ENCODE measurements around the gene SLC6A7.

Gene SLC6A7

DNA sequence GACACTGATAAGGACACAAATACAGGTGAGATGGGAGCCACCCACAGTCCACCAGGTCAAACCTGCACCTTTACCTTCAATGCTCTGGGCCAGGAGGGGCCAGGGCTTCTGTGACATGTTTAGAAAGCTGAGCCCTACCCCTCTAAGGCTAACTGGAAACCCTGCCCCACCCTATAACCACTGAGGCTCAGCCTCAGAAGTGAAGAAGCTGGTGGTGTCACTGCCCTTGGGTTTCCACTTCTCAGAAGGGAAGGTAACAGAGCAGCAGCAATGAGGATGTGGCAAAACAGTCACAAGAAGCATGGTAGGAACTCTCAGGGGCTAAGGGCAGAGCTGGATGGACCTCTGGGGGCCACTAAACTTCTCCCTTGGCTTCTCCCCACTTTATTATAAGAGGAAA lies 40.2 kb upstream of the SLC6A7 start:
- H3K4me3 Mint-ChIP-seq: no peak overlapping the region
- no peak overlapping the region for H3K27ac Mint-ChIP-seq
- no peaks in the 10 kb centered on the region for H3K9me3 Mint-ChIP-seq
- DNase-seq (no peak), ATAC-seq (replicated peaks) (no peak)
- peaks cover 0 to 10% of the 10 kb centered on the region in 2 donors for H3K27me3 Mint-ChIP-seq
- peaks cover 0 to 4% of the 10 kb centered on the region in 2 donors for H3K36me3 Mint-ChIP-seq
- peaks cover 13 to 24% of the 10 kb centered on the region in 2 donors for H3K4me1 Mint-ChIP-seq

DNA sequence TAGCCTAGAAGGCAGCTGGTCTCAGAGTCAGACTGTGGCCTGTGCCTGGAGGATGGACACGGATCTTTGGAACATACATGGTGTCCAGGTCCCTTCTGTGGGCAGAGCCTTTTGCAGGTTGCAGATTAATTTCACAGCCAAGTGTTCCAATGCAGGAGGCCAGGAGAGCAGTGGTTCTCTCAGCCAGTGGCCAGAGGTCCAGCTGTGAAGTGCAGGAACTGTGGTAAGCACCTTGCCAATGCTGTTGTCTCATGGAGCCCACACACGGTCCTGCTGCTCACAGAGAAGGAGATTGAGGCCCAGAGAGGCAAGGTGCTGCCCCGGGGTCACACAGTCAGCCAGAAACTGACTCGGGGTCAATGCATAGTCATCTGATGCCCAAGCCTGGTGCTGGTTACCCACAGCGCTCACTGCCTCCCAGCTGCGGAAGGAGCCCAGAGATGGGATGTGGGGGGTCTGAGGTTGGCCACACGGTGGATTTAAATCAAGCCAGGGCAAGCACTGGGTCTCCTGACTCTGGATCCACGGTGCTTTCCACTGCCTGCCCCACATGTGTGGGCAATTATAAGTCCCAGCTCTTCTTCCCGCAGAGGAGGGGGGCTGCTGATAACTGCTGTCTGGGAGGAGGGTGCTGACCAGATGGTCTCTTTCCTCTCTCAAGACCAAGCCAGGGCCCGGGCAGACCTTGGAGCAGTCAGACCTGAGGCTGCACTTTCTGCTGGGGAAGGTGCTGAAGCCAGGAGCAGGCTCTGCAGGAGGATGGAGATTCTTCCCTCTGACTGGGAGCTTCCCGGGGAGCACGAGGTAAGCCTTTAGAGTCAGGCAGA lies 37.0 kb upstream of the SLC6A7 start:
- peaks cover 0 to 4% of the 10 kb centered on the region in 2 donors for H3K36me3 Mint-ChIP-seq
- ATAC-seq (replicated peaks) (no peak), DNase-seq (no peak)
- peaks cover 0 to 19% of the 10 kb centered on the region in 2 donors for H3K27me3 Mint-ChIP-seq
- H3K27ac Mint-ChIP-seq: no peak overlapping the region
- H3K4me1 Mint-ChIP-seq: peaks cover 22 to 32% of the 10 kb centered on the region in 2 donors
- H3K9me3 Mint-ChIP-seq: no peaks in the 10 kb centered on the region
- no peak overlapping the region for H3K4me3 Mint-ChIP-seq

GRCh38 chr5:150153483-150153882 lies 36.4 kb upstream of the SLC6A7 start:
- H3K4me1 Mint-ChIP-seq: peaks cover 22 to 32% of the 10 kb centered on the region in 2 donors
- DNase-seq (no peak), ATAC-seq (replicated peaks) (no peak)
- no peak overlapping the region for H3K27ac Mint-ChIP-seq
- H3K27me3 Mint-ChIP-seq: peaks cover 0 to 19% of the 10 kb centered on the region in 2 donors
- no peaks in the 10 kb centered on the region for H3K9me3 Mint-ChIP-seq
- peaks cover 0 to 4% of the 10 kb centered on the region in 2 donors for H3K36me3 Mint-ChIP-seq
- no peak overlapping the region for H3K4me3 Mint-ChIP-seq

DNA sequence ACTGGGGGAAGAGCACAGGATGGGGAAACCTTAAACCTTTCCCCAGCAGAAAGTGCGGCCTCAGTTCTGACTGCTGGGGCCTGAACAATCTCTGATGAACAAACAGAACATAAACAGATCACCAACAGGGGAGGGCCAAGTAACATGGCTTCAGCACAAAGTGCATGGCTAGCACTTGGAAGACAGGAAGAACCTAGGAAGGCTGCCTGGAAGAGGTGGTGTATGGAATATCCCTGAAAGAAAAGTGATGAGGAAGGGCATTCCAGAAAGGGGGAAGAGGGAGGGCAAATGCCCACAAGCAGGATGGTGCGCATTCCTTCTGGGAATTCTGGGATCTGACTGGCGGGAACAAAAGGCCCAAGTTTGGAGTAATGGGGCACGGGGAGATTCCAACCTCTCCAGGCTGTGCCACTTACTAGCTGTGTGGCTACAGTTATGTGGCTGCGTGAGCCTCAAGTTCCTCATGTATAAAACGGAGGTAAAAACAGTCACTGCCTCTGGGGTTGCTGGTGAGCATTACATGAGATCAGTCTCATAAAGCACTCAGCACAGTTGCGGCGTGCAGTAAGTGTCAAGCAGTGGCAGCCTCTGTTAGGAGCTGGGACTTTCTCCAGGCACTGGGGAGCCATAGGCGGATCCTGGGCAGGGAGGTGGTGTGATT lies 35.8 kb upstream of the SLC6A7 start:
- Mint-ChIP-seq H3K27me3 (peaks cover 0 to 16% of the 10 kb centered on the region in 2 donors), H3K4me3 (peak overlapping the region; percentile 76 to 80), H3K4me1 (peaks cover 22 to 32% of the 10 kb centered on the region in 2 donors), H3K36me3 (no peaks in the 10 kb centered on the region), H3K9me3 (no peaks in the 10 kb centered on the region), H3K27ac (no peak overlapping the region)
- no peak for DNase-seq
- ATAC-seq (replicated peaks): peak; percentile 68 to 77

- peaks cover 22 to 35% of the 10 kb centered on the region in 2 donors for H3K4me1 Mint-ChIP-seq
- no peaks in the 10 kb centered on the region for H3K9me3 Mint-ChIP-seq
- H3K27me3 Mint-ChIP-seq: peaks cover 0 to 16% of the 10 kb centered on the region in 2 donors
- peak overlapping the region; percentile 80 to 96 for H3K4me3 Mint-ChIP-seq
- ATAC-seq (replicated peaks): no peak
- no peak for DNase-seq
- H3K36me3 Mint-ChIP-seq: no peaks in the 10 kb centered on the region
- H3K27ac Mint-ChIP-seq: no peak overlapping the region
Measured at GRCh38 chr5:150154618-150155128, 35.2 kb upstream of the SLC6A7 start.

DNA sequence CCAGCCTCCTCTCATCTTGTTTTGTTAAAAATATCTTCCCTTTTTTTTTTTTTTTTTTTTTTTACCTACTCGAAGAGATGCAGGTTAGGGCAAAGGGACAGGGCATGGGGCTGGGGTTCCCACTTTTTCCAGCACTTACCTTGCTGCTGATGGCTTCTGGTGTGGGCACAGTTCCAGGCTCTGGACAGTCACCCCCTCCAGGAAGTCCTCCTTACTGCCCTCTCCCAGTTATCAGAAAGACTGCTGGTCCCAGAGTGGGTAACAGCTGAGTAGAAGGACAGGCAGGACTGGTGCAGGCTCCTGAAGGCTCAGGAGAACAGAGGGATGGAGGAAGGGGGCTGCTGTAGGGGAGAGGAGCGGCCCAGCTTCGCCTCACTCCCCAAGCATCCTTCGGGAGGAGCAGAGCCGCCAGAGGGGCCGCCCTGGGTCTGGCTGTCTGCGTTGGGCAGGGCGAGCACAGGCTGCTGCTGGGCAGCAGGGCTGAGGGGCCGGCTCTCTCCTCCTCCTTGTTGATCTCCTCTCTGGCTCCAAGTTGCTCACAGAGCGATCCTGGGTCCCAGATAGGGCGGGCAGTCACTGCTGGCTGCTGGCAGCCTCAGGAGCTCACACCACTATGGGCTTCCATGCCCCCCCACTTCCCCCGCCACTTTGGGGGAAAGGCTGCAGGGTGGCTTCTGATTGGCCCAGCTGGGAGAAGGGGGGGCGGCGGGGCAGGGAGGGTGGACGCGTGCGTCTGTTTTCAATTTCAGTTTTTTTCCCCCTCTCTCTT lies 34.4 kb upstream of the SLC6A7 start, which contains the start of gene PDGFRB:
TSS of gene PDGFRB (minus strand) at position 588 of the 769 bp plus-strand sequence. CDS start 18,798 bp downstream, outside the sequence.
- Mint-ChIP-seq H3K27ac (peak within 1 kb of the TSS; percentile 94), H3K4me3 (peak within 1 kb of the TSS; percentile 93 to 96), H3K4me1 (peaks cover 22 to 42% of the 10 kb centered on the region in 2 donors), H3K27me3 (peaks cover 0 to 16% of the 10 kb centered on the region in 2 donors), H3K9me3 (no peaks in the 10 kb centered on the region), H3K36me3 (no peaks in the 10 kb centered on the region)
- DNase-seq (peak; percentile 40), ATAC-seq (replicated peaks) (peak; percentile 77 to 80)

DNA sequence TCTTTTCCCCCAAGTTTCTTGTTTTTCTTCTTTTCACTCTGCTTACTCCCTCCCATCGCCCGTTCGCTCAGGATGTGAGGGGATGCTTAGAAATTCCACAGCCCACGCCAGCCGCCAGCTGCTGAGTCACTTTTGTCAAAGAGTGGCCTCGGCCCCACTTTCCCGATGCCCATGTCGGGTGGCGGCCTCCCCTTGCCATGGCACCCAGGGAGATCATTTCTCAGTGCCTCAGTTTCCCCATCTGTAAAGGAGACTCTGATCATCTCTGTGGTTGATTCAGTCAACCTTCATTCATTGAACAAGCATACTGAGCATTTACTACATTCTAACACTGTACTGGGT lies 33.9 kb upstream of the SLC6A7 start:
- H3K27me3 Mint-ChIP-seq: peaks cover 0 to 16% of the 10 kb centered on the region in 2 donors
- peak; percentile 3 to 4 for ATAC-seq (replicated peaks)
- peak overlapping the region; percentile 94 for H3K27ac Mint-ChIP-seq
- H3K4me3 Mint-ChIP-seq: peak overlapping the region; percentile 93 to 96
- no peak for DNase-seq
- H3K9me3 Mint-ChIP-seq: no peaks in the 10 kb centered on the region
- H3K36me3 Mint-ChIP-seq: no peaks in the 10 kb centered on the region
- H3K4me1 Mint-ChIP-seq: peaks cover 26 to 46% of the 10 kb centered on the region in 2 donors

DNA sequence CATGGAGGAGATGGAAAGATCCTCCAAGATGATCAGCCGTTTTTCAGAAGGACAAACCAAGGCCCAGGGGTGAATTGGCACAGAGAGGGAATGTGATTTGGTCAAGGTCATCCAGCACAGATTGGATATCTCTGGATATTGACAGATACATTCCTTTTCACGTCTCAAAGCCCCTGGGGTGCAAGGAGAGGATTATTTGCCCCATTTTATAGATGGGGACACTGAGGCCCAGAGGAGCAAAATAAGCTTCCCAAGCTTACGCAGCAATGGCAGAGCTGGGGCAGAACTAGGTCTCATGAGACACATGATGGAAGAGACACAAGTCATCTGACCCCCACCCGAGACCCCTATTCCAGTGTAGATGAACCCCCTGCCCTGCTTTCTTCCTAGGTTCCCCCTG lies 33.3 kb upstream of the SLC6A7 start:
- Mint-ChIP-seq H3K27me3 (peaks cover 0 to 16% of the 10 kb centered on the region in 2 donors), H3K9me3 (no peaks in the 10 kb centered on the region), H3K4me1 (peaks cover 28 to 50% of the 10 kb centered on the region in 2 donors), H3K36me3 (no peaks in the 10 kb centered on the region), H3K27ac (no peak overlapping the region), H3K4me3 (peak overlapping the region in 1 of 2 donors; percentile 96)
- DNase-seq: no peak
- no peak for ATAC-seq (replicated peaks)

GRCh38 chr5:150157168-150157567 lies 32.7 kb upstream of the SLC6A7 start:
- Mint-ChIP-seq H3K27ac (no peak overlapping the region), H3K9me3 (no peaks in the 10 kb centered on the region), H3K27me3 (peaks cover 0 to 16% of the 10 kb centered on the region in 2 donors), H3K4me3 (peak overlapping the region; percentile 42 to 59), H3K36me3 (no peaks in the 10 kb centered on the region), H3K4me1 (peaks cover 30 to 54% of the 10 kb centered on the region in 2 donors)
- DNase-seq: no peak
- ATAC-seq (replicated peaks): no peak

GRCh38 chr5:150158170-150158949 lies 31.5 kb upstream of the SLC6A7 start:
- Mint-ChIP-seq H3K9me3 (no peaks in the 10 kb centered on the region), H3K27ac (no peak overlapping the region), H3K27me3 (peaks cover 0 to 13% of the 10 kb centered on the region in 2 donors), H3K4me3 (no peak overlapping the region), H3K36me3 (no peaks in the 10 kb centered on the region), H3K4me1 (peaks cover 30 to 60% of the 10 kb centered on the region in 2 donors)
- no peak for ATAC-seq (replicated peaks)
- no peak for DNase-seq

GRCh38 chr5:150159031-150159430 lies 30.8 kb upstream of the SLC6A7 start:
- no peak for ATAC-seq (replicated peaks)
- H3K4me1 Mint-ChIP-seq: peaks cover 30 to 58% of the 10 kb centered on the region in 2 donors

GRCh38 chr5:150159741-150160179 lies 30.1 kb upstream of the SLC6A7 start:
- Mint-ChIP-seq H3K4me1 (peaks cover 25 to 51% of the 10 kb centered on the region in 2 donors), H3K9me3 (no peaks in the 10 kb centered on the region), H3K36me3 (no peaks in the 10 kb centered on the region), H3K4me3 (no peak overlapping the region), H3K27ac (no peak overlapping the region), H3K27me3 (peaks cover 0 to 15% of the 10 kb centered on the region in 2 donors)
- DNase-seq (no peak), ATAC-seq (replicated peaks) (peak; percentile 19 to 29)

More at GRCh38 chr5:150159031-150159430, 30.8 kb upstream of the SLC6A7 start:
- Mint-ChIP-seq H3K27me3 (peaks cover 0 to 13% of the 10 kb centered on the region in 2 donors), H3K9me3 (no peaks in the 10 kb centered on the region), H3K4me3 (no peak overlapping the region), H3K27ac (no peak overlapping the region), H3K36me3 (no peaks in the 10 kb centered on the region)
- DNase-seq: no peak

- Mint-ChIP-seq H3K9me3 (no peaks in the 10 kb centered on the region), H3K27me3 (peaks cover 4 to 23% of the 10 kb centered on the region in 2 donors), H3K4me1 (peaks cover 19 to 43% of the 10 kb centered on the region in 2 donors), H3K4me3 (no peak overlapping the region), H3K36me3 (no peaks in the 10 kb centered on the region), H3K27ac (peak overlapping the region; percentile 31)
- ATAC-seq (replicated peaks): no peak
- no peak for DNase-seq
Measured at GRCh38 chr5:150160448-150161081, 29.3 kb upstream of the SLC6A7 start.
